Sigmoid colon (tissue), 7 donors: ENCODE results near the gene RIMBP2. TPM values are rescaled to one million over a fixed set of nuclear protein-coding genes. Genes with fewer than 3 reads are reported as not detected.

Experiments
- DNase-seq: peaks from one replicate; pipeline ENCODE4 v3.0.0-alpha.2; 2019
- H3K27ac ChIP-seq, 4 donors: fragments of 200-600 bp; sonication (generic); one replicate each; pipeline ENCODE4 v1.5.1; 2016 to 2019; ENCODE audit warnings: mild to moderate bottlenecking in 1 of 4
- H3K27me3 ChIP-seq, 3 donors: fragments of 200-600 bp; sonication (generic); one replicate each; pipeline ENCODE4 v1.5.1; 2019; ENCODE audit warnings: mild to moderate bottlenecking in 1 of 3
- H3K36me3 ChIP-seq, 4 donors: fragments of 200-600 bp; sonication (generic); one replicate each; pipeline ENCODE4 v1.5.1; 2016 to 2019
- H3K4me1 ChIP-seq, 4 donors: fragments of 200-600 bp; sonication (generic); one replicate each; pipeline ENCODE4 v1.5.1; 2017 to 2019
- H3K4me3 ChIP-seq, 4 donors: fragments of 200-600 bp; sonication (generic); one replicate each; pipeline ENCODE4 v1.5.1; 2017 to 2019; ENCODE audit warnings: mild to moderate bottlenecking in 2 of 4, moderate library complexity in 1 of 4
- H3K9me3 ChIP-seq, 4 donors: fragments of 200-600 bp in 3 of 4; sonication (generic) in 3 of 4; one replicate each; pipeline versions ENCODE4 v1.5.1 to v1.6.1; 2013 to 2019
- EP300 ChIP-seq, 4 donors: sonication (generic); formaldehyde crosslinking; IDR thresholded peaks; one replicate each; pipeline ENCODE4 v1.6.1; 2017; ENCODE audit warnings: antibody characterized with exemption in 4 of 4
- POLR2A ChIP-seq, 2 donors: fragments of 450-650 bp; IDR thresholded peaks; one replicate each; pipeline ENCODE4 v1.6.1; 2016; ENCODE audit warnings: antibody characterized with exemption in 2 of 2, mild to moderate bottlenecking in 2 of 2, moderate library complexity in 2 of 2
- POLR2AphosphoS5 ChIP-seq, 4 donors: sonication (generic); formaldehyde crosslinking; IDR thresholded peaks; one replicate each; pipeline ENCODE4 v1.6.1; 2017; ENCODE audit warnings: antibody characterized with exemption in 4 of 4
- WGBS, 2 donors: extraction: QIAGEN DNeasy Blood & Tissue Kit; methylation state at CpG; one replicate each; pipeline ENCODE4 v1.1.7; 2013; 5-methylcytosine and 5-hydroxymethylcytosine counted together
- intact Hi-C: fragments of 100-400 bp; cut with DNase I; formaldehyde crosslinking; loops from one replicate; pipeline ENCODE4 v1.15.1; 2023
- polyA plus RNA-seq, 3 donors: library from polyadenylated mRNA; stranded (reverse); fragments of 200-250 nt; gene quantifications; one replicate each; pipeline ENCODE4 v1.2.3, GENCODE V29; 2013
- total RNA-seq, 4 donors: library from RNA; depleted of rRNA; stranded (reverse); fragments of >200 nt; gene quantifications; one replicate each; pipeline ENCODE4 v1.1.0, GENCODE V29; 2016
- TF ChIP-seq, protein P1 (sequence below), 4 experiments: fragments of 450-650 bp in 3 of 4; fragments of 200-600 bp in 1 of 4; IDR thresholded peaks; one replicate each; pipeline ENCODE4 v1.5.1; 2016 to 2019; ENCODE audit warnings: antibody characterized with exemption in 4 of 4, mild to moderate bottlenecking in 3 of 4, moderate library complexity in 2 of 4
- donor health status: healthy with polysubstance abuse.
- donor health status: Bipolar disorder and iron deficiency.
- donor health status: healthy.

The RIMBP2 gene
- total and polyA plus RNA-seq, 7 donors: under 0.01 to 5.5 (median 1.4) TPM

DNA sequence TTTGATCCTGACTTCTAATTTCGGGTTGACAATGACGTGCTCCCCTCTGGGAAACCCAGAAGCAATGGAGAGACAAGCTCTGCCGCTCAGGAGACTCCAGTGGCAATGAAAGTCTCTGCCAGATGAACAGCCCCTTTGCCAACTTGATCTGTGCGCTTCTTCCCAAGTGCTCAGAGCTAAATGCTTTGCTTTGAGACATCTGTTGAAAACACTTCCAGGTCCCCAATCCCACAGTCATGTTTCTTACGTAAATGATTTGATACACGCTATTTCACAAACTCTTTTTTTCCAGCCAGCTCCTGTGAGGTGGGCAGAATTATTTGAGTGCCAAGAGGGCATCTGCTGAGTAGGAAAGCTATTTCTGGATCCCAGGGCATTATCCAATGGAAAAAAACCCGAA lies 147.6 kb downstream of the RIMBP2 start:
- no peak for DNase-seq
- H3K4me1 ChIP-seq: no peaks in the 10 kb centered on the region
- H3K27ac ChIP-seq: no peak overlapping the region
- TF ChIP-seq EP300 (IDR thresholded peaks at IDR 0.05): no peak
- TF ChIP-seq POLR2AphosphoS5 (IDR thresholded peaks at IDR 0.05): no peak
- no peak for TF ChIP-seq POLR2A (IDR thresholded peaks at IDR 0.05)
- TF ChIP-seq, protein P1, sequence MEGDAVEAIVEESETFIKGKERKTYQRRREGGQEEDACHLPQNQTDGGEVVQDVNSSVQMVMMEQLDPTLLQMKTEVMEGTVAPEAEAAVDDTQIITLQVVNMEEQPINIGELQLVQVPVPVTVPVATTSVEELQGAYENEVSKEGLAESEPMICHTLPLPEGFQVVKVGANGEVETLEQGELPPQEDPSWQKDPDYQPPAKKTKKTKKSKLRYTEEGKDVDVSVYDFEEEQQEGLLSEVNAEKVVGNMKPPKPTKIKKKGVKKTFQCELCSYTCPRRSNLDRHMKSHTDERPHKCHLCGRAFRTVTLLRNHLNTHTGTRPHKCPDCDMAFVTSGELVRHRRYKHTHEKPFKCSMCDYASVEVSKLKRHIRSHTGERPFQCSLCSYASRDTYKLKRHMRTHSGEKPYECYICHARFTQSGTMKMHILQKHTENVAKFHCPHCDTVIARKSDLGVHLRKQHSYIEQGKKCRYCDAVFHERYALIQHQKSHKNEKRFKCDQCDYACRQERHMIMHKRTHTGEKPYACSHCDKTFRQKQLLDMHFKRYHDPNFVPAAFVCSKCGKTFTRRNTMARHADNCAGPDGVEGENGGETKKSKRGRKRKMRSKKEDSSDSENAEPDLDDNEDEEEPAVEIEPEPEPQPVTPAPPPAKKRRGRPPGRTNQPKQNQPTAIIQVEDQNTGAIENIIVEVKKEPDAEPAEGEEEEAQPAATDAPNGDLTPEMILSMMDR (IDR thresholded peaks at IDR 0.05): no peak
- intact Hi-C loops: no loop called here
- H3K9me3 ChIP-seq: peaks cover 0 to 4% (median 3%) of the 10 kb centered on the region in 4 donors
- 90 to 92% methylated on average over 7 of the region's 7 CpGs for WGBS, 2 donors
- H3K4me3 ChIP-seq: no peak overlapping the region
- no peaks in the 10 kb centered on the region for H3K36me3 ChIP-seq
- H3K27me3 ChIP-seq: no peaks in the 10 kb centered on the region

DNA sequence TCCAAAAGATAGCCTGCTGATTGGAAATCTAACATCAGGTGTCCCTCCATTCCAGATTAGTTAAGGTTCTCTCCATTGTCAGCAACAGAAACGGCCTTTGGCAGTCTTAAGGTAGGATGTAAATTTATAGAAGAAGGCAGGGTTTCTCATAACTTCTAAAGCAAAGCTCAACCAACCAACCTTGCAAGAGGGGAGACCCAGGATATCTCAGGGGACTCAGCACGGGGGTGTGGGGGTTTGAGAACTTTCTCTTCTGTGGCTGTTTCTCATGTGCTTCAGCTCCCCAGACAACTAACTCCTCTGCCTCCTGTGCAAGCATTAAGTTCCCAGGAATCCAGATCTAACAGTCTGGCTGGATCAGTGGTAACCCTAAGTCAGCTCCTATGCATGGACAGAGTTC lies 148.1 kb downstream of the RIMBP2 start:
- intact Hi-C loops: no loop called here
- TF ChIP-seq POLR2A (IDR thresholded peaks at IDR 0.05) (no peak), EP300 (IDR thresholded peaks at IDR 0.05) (no peak), POLR2AphosphoS5 (IDR thresholded peaks at IDR 0.05) (no peak)
- TF ChIP-seq, protein P1 (IDR thresholded peaks at IDR 0.05): no peak
- Histone ChIP-seq H3K4me1 (no peaks in the 10 kb centered on the region), H3K27ac (no peak overlapping the region), H3K4me3 (no peak overlapping the region), H3K27me3 (no peaks in the 10 kb centered on the region), H3K9me3 (peaks cover 0 to 4% (median 3%) of the 10 kb centered on the region in 4 donors), H3K36me3 (no peaks in the 10 kb centered on the region)
- no peak for DNase-seq
- 72 to 77% methylated on average over 2 of the region's 2 CpGs for WGBS, 2 donors

DNA sequence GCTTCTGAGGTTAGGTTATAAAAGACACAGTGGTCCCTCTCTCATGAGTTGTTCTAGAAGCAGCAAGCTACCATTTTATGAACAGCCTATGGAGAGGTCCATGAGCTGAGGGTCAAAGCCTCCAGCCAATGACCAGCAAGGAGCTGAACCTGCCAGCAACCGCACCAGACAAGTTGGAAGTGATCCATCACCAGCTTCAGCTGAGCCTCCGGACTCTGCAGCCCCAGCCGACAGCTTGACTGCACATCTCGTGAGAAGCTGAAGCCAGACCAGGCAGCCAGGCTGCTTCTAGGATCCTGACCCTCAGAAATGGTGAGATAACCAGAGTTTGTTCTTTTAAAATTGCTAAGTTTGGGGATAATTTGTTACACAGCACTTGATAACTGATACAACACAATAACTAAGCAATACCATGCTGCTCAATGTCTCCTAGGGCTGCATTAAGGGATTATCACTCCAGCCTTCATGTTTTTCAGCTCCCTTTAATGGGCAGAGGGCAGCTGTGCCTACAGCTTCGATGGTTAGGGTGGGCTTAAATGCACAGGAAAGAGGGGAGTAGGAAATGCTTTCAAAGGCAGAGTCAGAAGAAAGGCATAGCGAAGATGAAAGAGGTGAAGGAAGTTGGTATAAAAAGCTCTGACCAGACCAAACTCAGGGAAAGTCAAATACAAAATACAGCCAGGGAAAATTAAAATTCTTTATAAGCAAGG lies 149.5 kb downstream of the RIMBP2 start:
- H3K9me3 ChIP-seq: peaks cover 0 to 4% (median 3%) of the 10 kb centered on the region in 4 donors
- no peak for TF ChIP-seq POLR2AphosphoS5 (IDR thresholded peaks at IDR 0.05)
- intact Hi-C loops: no loop called here
- H3K4me1 ChIP-seq: no peaks in the 10 kb centered on the region
- H3K4me3 ChIP-seq: no peak overlapping the region
- H3K27ac ChIP-seq: no peak overlapping the region
- no peak for DNase-seq
- H3K27me3 ChIP-seq: no peaks in the 10 kb centered on the region
- 84 to 87% methylated on average over 6 of the region's 6 CpGs for WGBS, 2 donors
- H3K36me3 ChIP-seq: no peaks in the 10 kb centered on the region

DNA sequence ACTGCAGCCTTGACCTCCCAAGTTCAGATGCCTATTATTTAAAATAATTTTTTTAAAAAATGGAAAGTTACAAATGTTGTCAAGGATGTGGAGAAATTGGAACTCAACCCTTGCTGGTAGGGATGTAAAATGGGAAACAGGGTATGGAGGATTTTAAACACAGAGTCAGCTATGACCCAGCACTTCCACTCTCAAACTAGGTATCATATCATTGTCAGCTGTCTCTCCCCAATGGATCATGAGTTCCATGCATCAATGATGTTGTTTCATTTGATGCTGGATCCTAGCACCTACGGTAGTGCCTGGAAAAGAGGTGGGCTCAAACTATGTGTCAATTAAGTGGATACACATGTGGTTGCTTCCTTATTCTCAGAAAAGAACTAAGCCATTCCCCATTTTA lies 150.9 kb downstream of the RIMBP2 start:
- DNase-seq: no peak
- peaks cover 0 to 4% (median 3%) of the 10 kb centered on the region in 4 donors for H3K9me3 ChIP-seq
- H3K27ac ChIP-seq: no peak overlapping the region
- no peaks in the 10 kb centered on the region for H3K4me1 ChIP-seq
- H3K4me3 ChIP-seq: no peak overlapping the region
- H3K36me3 ChIP-seq: no peaks in the 10 kb centered on the region
- 92 to 95% methylated on average over 1 of the region's 1 CpG for WGBS, 2 donors
- no peaks in the 10 kb centered on the region for H3K27me3 ChIP-seq
- no peak for TF ChIP-seq POLR2AphosphoS5 (IDR thresholded peaks at IDR 0.05)
- TF ChIP-seq, protein P1 (IDR thresholded peaks at IDR 0.05): no peak
- no peak for TF ChIP-seq POLR2A (IDR thresholded peaks at IDR 0.05)
- no peak for TF ChIP-seq EP300 (IDR thresholded peaks at IDR 0.05)
- intact Hi-C loops: no loop called here

DNA sequence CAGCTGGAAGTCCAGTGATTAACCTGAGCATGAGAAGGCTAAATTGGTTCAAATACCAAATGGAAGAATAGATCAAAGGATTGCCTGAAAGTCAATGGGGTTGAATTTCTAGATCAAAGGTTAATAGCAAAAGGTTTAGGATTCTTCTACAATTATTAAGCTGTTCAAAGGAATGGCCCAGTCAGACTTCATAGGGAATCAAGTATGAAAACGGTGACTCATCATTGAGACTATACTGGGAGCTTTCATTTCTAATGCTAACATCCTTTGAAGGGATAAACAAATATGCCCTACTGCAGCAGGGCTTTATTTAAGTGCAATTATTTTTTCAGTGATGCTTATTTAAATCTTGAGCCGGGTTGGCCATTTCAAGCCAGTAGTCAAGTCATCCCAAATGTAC lies 152.8 kb downstream of the RIMBP2 start:
- Histone ChIP-seq H3K4me3 (no peak overlapping the region), H3K27me3 (no peaks in the 10 kb centered on the region), H3K4me1 (no peaks in the 10 kb centered on the region), H3K9me3 (peaks cover 0 to 4% (median 3%) of the 10 kb centered on the region in 4 donors), H3K36me3 (no peaks in the 10 kb centered on the region), H3K27ac (no peak overlapping the region)
- 79 to 82% methylated on average over 2 of the region's 2 CpGs for WGBS, 2 donors
- intact Hi-C loops: no loop called here
- no peak for DNase-seq
- TF ChIP-seq, protein P1 (IDR thresholded peaks at IDR 0.05): no peak
- TF ChIP-seq EP300 (IDR thresholded peaks at IDR 0.05) (no peak), POLR2AphosphoS5 (IDR thresholded peaks at IDR 0.05) (no peak), POLR2A (IDR thresholded peaks at IDR 0.05) (no peak)
